HepG2 (cell line): Measurements from ENCODE around the gene PGPEP1. TPM values are rescaled to one million over a fixed set of nuclear protein-coding genes. Genes with fewer than 3 reads are reported as not detected.

Source experiments
- DR1 ChIP-seq: sonication (generic); formaldehyde crosslinking; IDR thresholded peaks from 2 replicates; pipeline ENCODE4 v1.8.0; 2021; ENCODE audit warnings: mild to moderate bottlenecking, missing genetic modification reagents, inconsistent platforms
- GATAD2A ChIP-seq: IDR thresholded peaks from 2 replicates; pipeline ENCODE4 v1.6.1; 2016
- HDAC6 ChIP-seq: fragments of 200-600 bp; sonication (generic); IDR thresholded peaks from 2 replicates; pipeline ENCODE4 v1.7.0; 2017; ENCODE audit warnings: mild to moderate bottlenecking, antibody characterized with exemption, low read length, low read depth
- IRF1 ChIP-seq: sonication (generic); formaldehyde crosslinking; IDR thresholded peaks from 2 replicates; pipeline ENCODE4 v1.4.0; 2020; ENCODE audit warnings: low read depth, mild to moderate bottlenecking, missing genetic modification reagents
- NFE2L2 ChIP-seq: fragments of 150-350 bp; IDR thresholded peaks from 2 replicates; pipeline ENCODE4 v1.6.1; 2014; ENCODE audit warnings: low read length
- NR2F1 ChIP-seq, 2 experiments: fragments of 450-650 bp in 1 of 2; formaldehyde crosslinking in 1 of 2; IDR thresholded peaks; 2 replicates each; pipeline versions ENCODE4 v1.5.0 to v1.6.1; 2016 to 2020; ENCODE audit warnings: mild to moderate bottlenecking in 1 of 2, missing compliant biosample characterization in 1 of 2, missing genetic modification reagents in 1 of 2, moderate library complexity in 1 of 2
- NR3C1 ChIP-seq: sonication (generic); formaldehyde crosslinking; IDR thresholded peaks from 2 replicates; pipeline ENCODE4 v1.4.0; 2020; ENCODE audit warnings: missing genetic modification reagents
- POLR2A ChIP-seq, 2 experiments: IDR thresholded peaks; 2 replicates each; pipeline ENCODE4 v1.6.1; 2011; ENCODE audit warnings: low read depth in 2 of 2, low read length in 2 of 2, mild to moderate bottlenecking in 1 of 2, moderate library complexity in 1 of 2; ENCODE audit not compliant: insufficient read depth in 1 of 2
- RAD21 ChIP-seq: fragments of 450-650 bp; formaldehyde crosslinking; IDR thresholded peaks from 2 replicates; pipeline ENCODE4 v1.5.0; 2020; ENCODE audit warnings: mild to moderate bottlenecking
- RFXANK ChIP-seq: IDR thresholded peaks from 2 replicates; pipeline ENCODE4 v1.6.1; 2016
- SMYD3 ChIP-seq: sonication (generic); formaldehyde crosslinking; IDR thresholded peaks from 2 replicates; pipeline ENCODE4 v1.8.1; 2023; ENCODE audit warnings: mild to moderate bottlenecking, missing genetic modification reagents
- TCF7L2 ChIP-seq: IDR thresholded peaks from 2 replicates; pipeline ENCODE4 v1.6.1; 2011; ENCODE audit warnings: mild to moderate bottlenecking, low read depth, low read length, moderate library complexity
- TEAD3 ChIP-seq: optimal IDR thresholded peaks from 2 replicates; pipeline ENCODE3; 2016; ENCODE audit warnings: borderline replicate concordance
- U2AF1 ChIP-seq: fragments of 200-400 bp; formaldehyde crosslinking; optimal IDR thresholded peaks from 2 replicates; pipeline ENCODE3; 2017; ENCODE audit warnings: mild to moderate bottlenecking, low read depth, low read length
- ZC3H4 ChIP-seq: sonication (generic); formaldehyde crosslinking; IDR thresholded peaks from 2 replicates; pipeline ENCODE4 v1.4.0; 2020; ENCODE audit warnings: missing genetic modification reagents, borderline replicate concordance
- ZFAT ChIP-seq: sonication (generic); formaldehyde crosslinking; conservative IDR thresholded peaks from 2 replicates; pipeline ENCODE4 v1.8.1; 2023; ENCODE audit warnings: missing genetic modification reagents, inconsistent platforms
- ZFP41 ChIP-seq: sonication (generic); formaldehyde crosslinking; IDR thresholded peaks from 2 replicates; pipeline ENCODE4 v1.4.0; 2020; ENCODE audit warnings: mild to moderate bottlenecking, missing genetic modification reagents, borderline replicate concordance
- ZGPAT ChIP-seq: IDR thresholded peaks from 2 replicates; pipeline ENCODE4 v1.6.1; 2016; ENCODE audit warnings: mild to moderate bottlenecking
- ZKSCAN5 ChIP-seq: sonication (generic); formaldehyde crosslinking; IDR thresholded peaks from 2 replicates; pipeline ENCODE4 v1.5.1; 2020; ENCODE audit warnings: mild to moderate bottlenecking, missing genetic modification reagents
- ZNF337 ChIP-seq: sonication (generic); formaldehyde crosslinking; IDR thresholded peaks from 2 replicates; pipeline ENCODE4 v1.5.1; 2020; ENCODE audit warnings: missing genetic modification reagents, low read depth, mild to moderate bottlenecking, borderline replicate concordance
- ZNF430 ChIP-seq: sonication (generic); formaldehyde crosslinking; IDR thresholded peaks from 2 replicates; pipeline ENCODE4 v1.9.0; 2021; ENCODE audit warnings: mild to moderate bottlenecking, missing genetic modification reagents
- ZNF446 ChIP-seq: sonication (generic); formaldehyde crosslinking; IDR thresholded peaks from 2 replicates; pipeline ENCODE4 v1.5.0; 2020; ENCODE audit warnings: mild to moderate bottlenecking, missing genetic modification reagents
- ZNF546 ChIP-seq: sonication (generic); formaldehyde crosslinking; conservative IDR thresholded peaks from 2 replicates; pipeline ENCODE4 v1.8.1; 2023; ENCODE audit warnings: mild to moderate bottlenecking, missing genetic modification reagents
- ZNF616 ChIP-seq: sonication (generic); formaldehyde crosslinking; IDR thresholded peaks from 2 replicates; pipeline ENCODE4 v1.5.0; 2020; ENCODE audit warnings: low read depth, mild to moderate bottlenecking, missing genetic modification reagents
- ZNF672 ChIP-seq: sonication (generic); formaldehyde crosslinking; IDR thresholded peaks from 2 replicates; pipeline ENCODE4 v1.8.1; 2022; ENCODE audit warnings: missing genetic modification reagents
- ZNF703 ChIP-seq: sonication (generic); formaldehyde crosslinking; IDR thresholded peaks from 2 replicates; pipeline ENCODE4 v1.5.1; 2020; ENCODE audit warnings: missing genetic modification reagents, mild to moderate bottlenecking, moderate library complexity, borderline replicate concordance
- polyA plus RNA-seq, 8 experiments: library from polyadenylated mRNA; depleted of rRNA in 3 of 8; stranded (reverse) in 7 of 8; unstranded in 1 of 8; fragments of >200 nt; fragmentation: Illumina TruSeq in 4 of 8; extraction: Trizol in 4 of 8; gene quantifications; 2 replicates each; pipeline versions ENCODE4 v1.2.1 to v1.2.3, GENCODE V29; 2011 to 2016; ENCODE audit warnings: low read depth in 4 of 8, missing spikeins in 1 of 8, mixed read lengths in 1 of 8; ENCODE audit not compliant: insufficient read depth in 1 of 8
- total RNA-seq, 5 experiments: library from RNA; depleted of rRNA; stranded (reverse); fragments of >200 nt; fragmentation: Illumina TruSeq; extraction: Trizol; gene quantifications; 2 replicates each; pipeline ENCODE4 v1.2.3, GENCODE V29; 2016; ENCODE audit warnings: low read depth in 1 of 5
- TF ChIP-seq, protein P1 (sequence below): sonication (generic); formaldehyde crosslinking; IDR thresholded peaks from 2 replicates; pipeline ENCODE4 v1.5.0; 2020; ENCODE audit warnings: mild to moderate bottlenecking, missing genetic modification reagents
- TF ChIP-seq, protein P2 (sequence below): sonication (generic); formaldehyde crosslinking; IDR thresholded peaks from 2 replicates; pipeline ENCODE4 v1.8.1; 2023; ENCODE audit warnings: mild to moderate bottlenecking, missing genetic modification reagents

The PGPEP1 gene
- total and polyA plus RNA-seq, 2 of the 13 experiments (the other 11 are each of a cell fraction or from before 2014, with no cell fraction given) = 53.1 to 56.6 TPM

GRCh38 chr19:18362934-18363542 is 22.6 kb downstream of the PGPEP1 start (continued):
- TF ChIP-seq ZNF430 (CRISPR knock-in tag) = no peak; the same call in 1 of the 2 replicates
- TF ChIP-seq GATAD2A (CRISPR knock-in tag) = peak; percentile 72
- TF ChIP-seq TEAD3 = peak; percentile 67
- TF ChIP-seq ZKSCAN5 (CRISPR knock-in tag) = no peak
- no peak for TF ChIP-seq RAD21 (CRISPR knock-in tag)
- TF ChIP-seq ZNF337 (CRISPR knock-in tag) = no peak
- no peak for TF ChIP-seq HDAC6
- TF ChIP-seq SMYD3 (CRISPR knock-in tag) = no peak; the same call in 1 of the 2 replicates
- TF ChIP-seq U2AF1 = no peak
- TF ChIP-seq NR3C1 (CRISPR knock-in tag) = no peak
- TF ChIP-seq ZNF446 = no peak
- TF ChIP-seq ZNF703 = no peak
- TF ChIP-seq POLR2A (IDR thresholded peaks at IDR 0.05; ENCODE audit: insufficient read depth in 1 of 2, low read depth in 2 of 2, low read length in 2 of 2) = no peak
- TF ChIP-seq, protein P1, sequence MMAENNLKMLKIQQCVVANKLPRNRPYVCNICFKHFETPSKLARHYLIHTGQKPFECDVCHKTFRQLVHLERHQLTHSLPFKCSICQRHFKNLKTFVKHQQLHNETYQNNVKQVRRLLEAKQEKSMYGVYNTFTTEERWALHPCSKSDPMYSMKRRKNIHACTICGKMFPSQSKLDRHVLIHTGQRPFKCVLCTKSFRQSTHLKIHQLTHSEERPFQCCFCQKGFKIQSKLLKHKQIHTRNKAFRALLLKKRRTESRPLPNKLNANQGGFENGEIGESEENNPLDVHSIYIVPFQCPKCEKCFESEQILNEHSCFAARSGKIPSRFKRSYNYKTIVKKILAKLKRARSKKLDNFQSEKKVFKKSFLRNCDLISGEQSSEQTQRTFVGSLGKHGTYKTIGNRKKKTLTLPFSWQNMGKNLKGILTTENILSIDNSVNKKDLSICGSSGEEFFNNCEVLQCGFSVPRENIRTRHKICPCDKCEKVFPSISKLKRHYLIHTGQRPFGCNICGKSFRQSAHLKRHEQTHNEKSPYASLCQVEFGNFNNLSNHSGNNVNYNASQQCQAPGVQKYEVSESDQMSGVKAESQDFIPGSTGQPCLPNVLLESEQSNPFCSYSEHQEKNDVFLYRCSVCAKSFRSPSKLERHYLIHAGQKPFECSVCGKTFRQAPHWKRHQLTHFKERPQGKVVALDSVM (CRISPR knock-in tag) = peak; percentile 99
- TF ChIP-seq NR2F1 (CRISPR knock-in tag; IDR thresholded peaks at IDR 0.05) = peak; percentile 61 to 74; a peak in 3 of 4 replicates
- TF ChIP-seq NFE2L2 = no peak
- no peak for TF ChIP-seq ZNF546
- no peak for TF ChIP-seq RFXANK (CRISPR knock-in tag)
- TF ChIP-seq ZFAT (CRISPR knock-in tag) = no peak
- TF ChIP-seq ZNF616 (CRISPR knock-in tag) = no peak
- TF ChIP-seq ZC3H4 (CRISPR knock-in tag) = no peak
- TF ChIP-seq ZGPAT (CRISPR knock-in tag) = peak; percentile 48; the same call in 1 of the 2 replicates
- TF ChIP-seq ZNF672 (CRISPR knock-in tag) = no peak
- no peak for TF ChIP-seq IRF1
- no peak for TF ChIP-seq ZFP41
- TF ChIP-seq, protein P2, sequence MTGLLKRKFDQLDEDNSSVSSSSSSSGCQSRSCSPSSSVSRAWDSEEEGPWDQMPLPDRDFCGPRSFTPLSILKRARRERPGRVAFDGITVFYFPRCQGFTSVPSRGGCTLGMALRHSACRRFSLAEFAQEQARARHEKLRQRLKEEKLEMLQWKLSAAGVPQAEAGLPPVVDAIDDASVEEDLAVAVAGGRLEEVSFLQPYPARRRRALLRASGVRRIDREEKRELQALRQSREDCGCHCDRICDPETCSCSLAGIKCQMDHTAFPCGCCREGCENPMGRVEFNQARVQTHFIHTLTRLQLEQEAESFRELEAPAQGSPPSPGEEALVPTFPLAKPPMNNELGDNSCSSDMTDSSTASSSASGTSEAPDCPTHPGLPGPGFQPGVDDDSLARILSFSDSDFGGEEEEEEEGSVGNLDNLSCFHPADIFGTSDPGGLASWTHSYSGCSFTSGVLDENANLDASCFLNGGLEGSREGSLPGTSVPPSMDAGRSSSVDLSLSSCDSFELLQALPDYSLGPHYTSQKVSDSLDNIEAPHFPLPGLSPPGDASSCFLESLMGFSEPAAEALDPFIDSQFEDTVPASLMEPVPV = no peak
- no peak for TF ChIP-seq TCF7L2
- TF ChIP-seq DR1 (CRISPR knock-in tag) = no peak
